GM21423 (cell line): ENCODE results near the gene ETFA.

Source experiments
- ATAC-seq: cut with Tn5 transposase; IDR thresholded peaks from one replicate; pipeline ENCODE4 v1.9.1; 2021; ENCODE audit warnings: mild to moderate bottlenecking, moderate library complexity; ENCODE audit not compliant: unreplicated experiment

ETFA gene

GRCh38 chr15:76179023-76179422, 132.2 kb downstream of the ETFA start:
- ATAC-seq = no peak

- ATAC-seq = no peak
Observed at GRCh38 chr15:76178296-76179000, 132.8 kb downstream of the ETFA start.

GRCh38 chr15:76177491-76178040, 133.7 kb downstream of the ETFA start:
- ATAC-seq = no peak

GRCh38 chr15:76176487-76177085, 134.7 kb downstream of the ETFA start:
- no peak for ATAC-seq

GRCh38 chr15:76176059-76176458, 135.2 kb downstream of the ETFA start:
- no peak for ATAC-seq

GRCh38 chr15:76175442-76175841, 135.8 kb downstream of the ETFA start:
- no peak for ATAC-seq

GRCh38 chr15:76174654-76175053, 136.6 kb downstream of the ETFA start:
- ATAC-seq = no peak

GRCh38 chr15:76173317-76173834, 137.9 kb downstream of the ETFA start:
- no peak for ATAC-seq

- no peak for ATAC-seq
Observed at GRCh38 chr15:76172782-76173181, 138.5 kb downstream of the ETFA start.

GRCh38 chr15:76169911-76170800, 141.1 kb downstream of the ETFA start:
- no peak for ATAC-seq

GRCh38 chr15:76169018-76169417, 142.3 kb downstream of the ETFA start:
- no peak for ATAC-seq

GRCh38 chr15:76168237-76168984, 142.9 kb downstream of the ETFA start:
- no peak for ATAC-seq

- ATAC-seq = no peak
Observed at GRCh38 chr15:76165951-76166350, 145.3 kb downstream of the ETFA start.
